Measurements from ENCODE around the gene RAB6D. TPM values are rescaled to one million over a fixed set of nuclear protein-coding genes. Genes with fewer than 3 reads are reported as not detected.
"Not testable (repeated sequence)": the region's sequence is repeated elsewhere in the genome, so short reads cannot be mapped to it uniquely, and the experiment has no call there.

The RAB6D gene
- total and polyA plus RNA-seq, 12 donors: 0.08 to 0.53 (median 0.21) TPM; not detected in 7

- intact Hi-C loops (cut with DNase I): no loop called here
- no peaks in the 10 kb centered on the region for H3K36me3 ChIP-seq (replicated peaks in 1 of 2)
- no peaks in the 10 kb centered on the region for H3K4me1 ChIP-seq (replicated peaks in 1 of 2)
- H3K9me3 ChIP-seq (replicated peaks in 1 of 3): no peaks in the 10 kb centered on the region
- H3K27ac ChIP-seq: no peak overlapping the region
- peaks cover 14% of the 10 kb centered on the region for H3K27me3 ChIP-seq
- no peak for DNase-seq
- TF ChIP-seq POLR2A (IDR thresholded peaks at IDR 0.05) (no peak), CTCF (IDR thresholded peaks at IDR 0.05) (no peak)
- no peak overlapping the region for H3K4me3 ChIP-seq
Observed at GRCh38 chr2:131408207-131408606, 44.2 kb upstream of the RAB6D start.

- Histone ChIP-seq H3K36me3 (replicated peaks in 1 of 2) (no peaks in the 10 kb centered on the region), H3K4me3 (no peak overlapping the region), H3K4me1 (replicated peaks in 1 of 2) (no peaks in the 10 kb centered on the region), H3K27ac (no peak overlapping the region), H3K27me3 (peaks cover 14% of the 10 kb centered on the region), H3K9me3 (replicated peaks in 1 of 3) (no peaks in the 10 kb centered on the region)
- 75 to 85% (median 83%) methylated on average over 12 of the region's 12 CpGs for WGBS, 4 donors
- intact Hi-C loops (cut with DNase I): no loop called here
- TF ChIP-seq CTCF (IDR thresholded peaks at IDR 0.05) (no peak), POLR2A (IDR thresholded peaks at IDR 0.05) (no peak)
- DNase-seq: no peak
Observed at GRCh38 chr2:131404753-131405152, 40.8 kb upstream of the RAB6D start.

- Histone ChIP-seq H3K27ac (no peak overlapping the region), H3K9me3 (replicated peaks in 1 of 3) (no peaks in the 10 kb centered on the region), H3K36me3 (replicated peaks in 1 of 2) (no peaks in the 10 kb centered on the region), H3K4me3 (no peak overlapping the region), H3K27me3 (peaks cover 5% of the 10 kb centered on the region), H3K4me1 (replicated peaks in 1 of 2) (no peaks in the 10 kb centered on the region)
- TF ChIP-seq POLR2A (IDR thresholded peaks at IDR 0.05): no peak
- TF ChIP-seq CTCF (IDR thresholded peaks at IDR 0.05): no peak
- 75 to 85% (median 78%) methylated on average over 5 to 6 of the region's 6 CpGs for WGBS, 4 donors
- intact Hi-C loops (cut with DNase I): no loop called here
- DNase-seq: no peak
Observed at GRCh38 chr2:131402320-131403039, 38.5 kb upstream of the RAB6D start.

- H3K27ac ChIP-seq: no peak overlapping the region
- H3K4me1 ChIP-seq (replicated peaks in 1 of 2): no peaks in the 10 kb centered on the region
- DNase-seq: no peak
- H3K4me3 ChIP-seq: no peak overlapping the region
- H3K36me3 ChIP-seq (replicated peaks in 1 of 2): no peaks in the 10 kb centered on the region
- 62 to 75% (median 69%) methylated on average over 2 to 4 of the region's 4 CpGs for WGBS, 4 donors
- H3K27me3 ChIP-seq: no peaks in the 10 kb centered on the region
- H3K9me3 ChIP-seq (replicated peaks in 1 of 3): no peaks in the 10 kb centered on the region
- intact Hi-C loops (cut with DNase I): no loop called here
- TF ChIP-seq CTCF (IDR thresholded peaks at IDR 0.05): no peak
- TF ChIP-seq POLR2A (IDR thresholded peaks at IDR 0.05): no peak
Observed at GRCh38 chr2:131400849-131401248, 36.9 kb upstream of the RAB6D start.

- 57 to 80% (median 77%) methylated on average over 4 of the region's 4 CpGs for WGBS, 4 donors
- H3K36me3 ChIP-seq (replicated peaks in 1 of 2); H3K27ac ChIP-seq; H3K9me3 ChIP-seq (replicated peaks in 1 of 3); H3K4me1 ChIP-seq (replicated peaks in 1 of 2); H3K27me3 ChIP-seq; DNase-seq; H3K4me3 ChIP-seq; intact Hi-C loops (cut with DNase I): not testable (repeated sequence)
Observed at GRCh38 chr2:131400441-131400840, 36.5 kb upstream of the RAB6D start.

- H3K4me1 ChIP-seq (replicated peaks in 1 of 2); H3K36me3 ChIP-seq (replicated peaks in 1 of 2); intact Hi-C loops (cut with DNase I); H3K27ac ChIP-seq; DNase-seq; H3K4me3 ChIP-seq; H3K9me3 ChIP-seq (replicated peaks in 1 of 3); H3K27me3 ChIP-seq: not testable (repeated sequence)
- WGBS, 4 donors: 56 to 78% (median 71%) methylated on average over 1 of the region's 1 CpG
Observed at GRCh38 chr2:131396209-131396608, 32.2 kb upstream of the RAB6D start.

GRCh38 chr2:131395024-131395645, 31.2 kb upstream of the RAB6D start:
- intact Hi-C loops (cut with DNase I); H3K36me3 ChIP-seq (replicated peaks in 1 of 2); H3K27me3 ChIP-seq; H3K27ac ChIP-seq; DNase-seq; H3K4me3 ChIP-seq; H3K4me1 ChIP-seq (replicated peaks in 1 of 2); H3K9me3 ChIP-seq (replicated peaks in 1 of 3): not testable (repeated sequence)
- 50 to 69% (median 58%) methylated on average over 10 to 29 of the region's 29 CpGs for WGBS, 4 donors

All from adrenal gland (tissue), 12 donors.